ENCODE data around the gene ANAPC2.

DNA sequence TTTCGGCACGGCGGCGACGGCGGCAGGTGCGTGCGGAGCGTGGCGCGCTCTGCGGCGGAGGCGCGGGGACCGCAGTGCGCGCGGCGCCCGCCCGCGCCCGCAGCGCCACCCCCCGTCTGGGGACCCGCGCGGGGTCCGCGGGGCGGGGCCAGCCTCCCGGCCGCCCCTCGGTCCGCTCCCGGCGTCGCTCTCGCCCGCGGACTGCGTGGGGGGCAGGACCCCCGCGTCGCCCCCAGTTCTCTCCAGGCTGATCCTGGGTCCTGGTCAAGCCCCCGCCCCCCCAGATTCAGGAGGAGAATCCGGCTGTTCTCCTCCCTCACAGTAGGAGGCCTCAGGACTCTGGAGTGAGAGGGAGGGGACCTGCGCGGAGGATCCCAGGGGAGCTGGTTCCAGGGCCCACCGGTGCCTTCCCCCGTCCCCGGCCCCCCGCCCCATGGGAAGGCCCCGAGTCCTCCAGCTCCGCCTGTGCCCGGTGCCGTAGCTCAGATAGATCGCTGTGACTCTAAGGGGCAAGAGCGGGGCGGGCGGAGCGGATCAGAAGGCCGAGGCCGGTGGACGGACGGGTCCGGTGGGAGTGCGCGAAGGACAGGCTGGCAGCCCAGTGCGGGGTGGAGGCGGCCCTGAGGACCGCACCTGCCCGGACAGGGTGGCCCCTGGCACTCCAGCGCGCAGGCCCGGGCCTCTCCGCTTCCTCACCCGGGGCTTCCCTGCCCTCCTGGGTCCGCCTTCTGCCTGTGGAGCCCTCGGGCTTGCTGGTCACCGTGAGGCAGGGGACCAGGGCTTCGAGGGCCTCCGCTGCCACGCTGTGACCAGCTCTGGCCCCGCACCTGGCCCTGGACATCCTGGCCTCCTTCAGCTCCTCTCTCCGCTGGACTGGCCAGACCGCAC lies 34.1 kb upstream of the ANAPC2 start, which contains the start of gene RNF208:
- TF ChIP-seq, protein P1, sequence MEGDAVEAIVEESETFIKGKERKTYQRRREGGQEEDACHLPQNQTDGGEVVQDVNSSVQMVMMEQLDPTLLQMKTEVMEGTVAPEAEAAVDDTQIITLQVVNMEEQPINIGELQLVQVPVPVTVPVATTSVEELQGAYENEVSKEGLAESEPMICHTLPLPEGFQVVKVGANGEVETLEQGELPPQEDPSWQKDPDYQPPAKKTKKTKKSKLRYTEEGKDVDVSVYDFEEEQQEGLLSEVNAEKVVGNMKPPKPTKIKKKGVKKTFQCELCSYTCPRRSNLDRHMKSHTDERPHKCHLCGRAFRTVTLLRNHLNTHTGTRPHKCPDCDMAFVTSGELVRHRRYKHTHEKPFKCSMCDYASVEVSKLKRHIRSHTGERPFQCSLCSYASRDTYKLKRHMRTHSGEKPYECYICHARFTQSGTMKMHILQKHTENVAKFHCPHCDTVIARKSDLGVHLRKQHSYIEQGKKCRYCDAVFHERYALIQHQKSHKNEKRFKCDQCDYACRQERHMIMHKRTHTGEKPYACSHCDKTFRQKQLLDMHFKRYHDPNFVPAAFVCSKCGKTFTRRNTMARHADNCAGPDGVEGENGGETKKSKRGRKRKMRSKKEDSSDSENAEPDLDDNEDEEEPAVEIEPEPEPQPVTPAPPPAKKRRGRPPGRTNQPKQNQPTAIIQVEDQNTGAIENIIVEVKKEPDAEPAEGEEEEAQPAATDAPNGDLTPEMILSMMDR (conservative IDR thresholded peaks at IDR 0.05; ENCODE audit: low read length), result no peak
- TF ChIP-seq EZH2phosphoT487 (IDR thresholded peaks at IDR 0.05; ENCODE audit: borderline replicate concordance, low read depth, low read length), result no peak
